ENCODE data around the gene CLIP1.
"Not testable (repeated sequence)": the region's sequence is repeated elsewhere in the genome, so short reads cannot be mapped to it uniquely, and the experiment has no call there.

Gene CLIP1

DNA sequence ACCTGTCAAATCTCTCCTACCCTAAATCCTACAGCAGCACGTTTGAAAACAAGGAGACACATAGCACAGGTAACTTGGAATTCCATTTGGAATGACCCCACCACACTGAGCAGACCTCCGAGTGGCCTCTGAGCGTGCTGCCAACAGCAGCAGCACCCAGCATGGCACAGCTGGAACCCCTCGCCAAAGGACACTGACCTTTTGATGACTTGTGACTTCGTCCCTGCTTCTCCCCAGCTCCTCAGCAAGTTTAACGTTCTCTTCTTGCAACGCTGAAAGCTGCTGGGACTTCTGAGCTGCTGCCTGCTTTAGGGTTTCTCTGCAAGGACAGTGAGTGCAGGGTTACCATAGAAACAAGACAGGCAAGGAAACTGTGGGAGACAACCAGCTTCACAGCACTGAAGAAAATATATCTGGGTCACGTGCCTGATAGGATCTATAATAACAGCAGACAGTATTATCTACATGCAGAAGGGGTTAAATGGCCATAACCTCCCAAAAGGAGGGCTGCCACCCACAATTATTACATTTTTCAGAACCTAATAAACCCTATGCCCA is 112.8 kb downstream of the CLIP1 start:
- DNase-seq: no peak

DNA sequence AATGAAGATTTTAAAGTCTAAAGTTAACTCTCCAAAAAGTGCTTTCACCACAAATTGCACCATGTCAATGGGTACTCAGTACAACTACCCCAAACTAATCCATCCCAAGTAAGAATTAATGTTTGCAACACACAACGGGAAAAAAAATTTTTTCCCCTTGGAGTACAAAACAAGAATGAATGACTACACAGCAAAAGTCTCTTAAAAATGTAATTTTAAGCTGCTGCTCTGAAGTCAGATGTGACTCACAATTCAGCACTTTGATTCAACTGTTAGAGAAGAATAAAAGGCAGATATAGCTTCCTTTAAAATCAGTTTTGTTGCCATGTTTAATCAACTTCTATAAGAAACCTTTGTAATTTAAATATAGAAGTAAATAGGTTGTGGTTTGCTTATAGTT is 113.7 kb downstream of the CLIP1 start:
- DNase-seq: no peak

DNA sequence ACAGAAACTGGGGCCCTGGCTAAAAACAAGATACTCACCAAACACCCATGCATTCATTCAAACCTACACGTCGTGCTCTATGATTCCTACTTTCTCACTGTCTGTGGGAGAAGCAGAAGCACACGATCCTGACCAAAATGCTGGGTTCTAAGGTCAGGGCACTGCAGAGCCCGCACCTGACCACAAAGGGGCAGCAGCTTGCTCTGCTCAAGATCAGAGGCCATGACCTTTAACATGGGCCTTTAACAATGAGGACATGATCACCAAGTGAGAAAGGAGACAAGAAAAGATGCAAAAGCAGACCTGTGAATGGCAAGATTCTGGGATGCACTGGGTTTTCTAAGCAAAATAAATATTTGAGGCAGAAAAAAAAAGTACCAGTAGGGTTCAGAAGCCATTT is 116.1 kb downstream of the CLIP1 start:
- no peak for DNase-seq

DNA sequence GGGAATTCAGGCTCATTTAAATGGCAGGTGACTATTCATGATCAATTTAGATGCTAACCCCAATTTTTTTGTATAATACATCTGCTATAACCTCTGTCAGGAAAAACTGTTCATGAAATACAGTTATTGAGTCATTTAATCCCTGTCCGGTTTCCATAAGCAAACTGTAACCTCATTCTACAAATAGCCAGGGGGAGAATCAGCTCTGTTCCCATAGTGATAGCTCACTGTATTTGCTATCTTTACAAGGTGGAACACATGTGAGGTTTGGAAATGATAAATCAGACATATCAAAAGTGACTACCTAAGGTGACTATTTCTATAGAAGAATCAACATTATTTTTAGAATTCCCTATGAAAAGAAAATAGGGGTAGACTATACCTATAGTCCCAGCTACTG is 117.5 kb downstream of the CLIP1 start:
- DNase-seq: no peak

DNA sequence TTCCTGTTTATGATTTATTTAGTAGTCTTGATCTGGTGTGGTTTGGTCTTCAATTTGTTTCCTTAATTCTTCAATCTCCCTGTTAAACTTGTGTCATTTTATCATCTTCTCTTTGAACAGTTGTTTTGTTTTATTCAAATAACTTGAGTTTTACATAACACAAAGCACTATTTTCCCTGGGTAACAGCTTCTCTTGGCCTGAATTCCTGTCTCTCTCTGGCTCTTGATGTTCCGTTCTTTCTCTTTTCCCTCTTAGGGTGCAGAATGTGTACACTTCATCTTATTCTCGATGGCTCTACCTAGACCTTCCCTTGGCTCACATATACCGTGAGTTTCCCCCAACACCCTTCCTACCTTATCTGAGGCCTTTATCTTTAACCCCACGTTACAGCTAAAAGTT is 119.4 kb downstream of the CLIP1 start:
- DNase-seq: no peak

DNA sequence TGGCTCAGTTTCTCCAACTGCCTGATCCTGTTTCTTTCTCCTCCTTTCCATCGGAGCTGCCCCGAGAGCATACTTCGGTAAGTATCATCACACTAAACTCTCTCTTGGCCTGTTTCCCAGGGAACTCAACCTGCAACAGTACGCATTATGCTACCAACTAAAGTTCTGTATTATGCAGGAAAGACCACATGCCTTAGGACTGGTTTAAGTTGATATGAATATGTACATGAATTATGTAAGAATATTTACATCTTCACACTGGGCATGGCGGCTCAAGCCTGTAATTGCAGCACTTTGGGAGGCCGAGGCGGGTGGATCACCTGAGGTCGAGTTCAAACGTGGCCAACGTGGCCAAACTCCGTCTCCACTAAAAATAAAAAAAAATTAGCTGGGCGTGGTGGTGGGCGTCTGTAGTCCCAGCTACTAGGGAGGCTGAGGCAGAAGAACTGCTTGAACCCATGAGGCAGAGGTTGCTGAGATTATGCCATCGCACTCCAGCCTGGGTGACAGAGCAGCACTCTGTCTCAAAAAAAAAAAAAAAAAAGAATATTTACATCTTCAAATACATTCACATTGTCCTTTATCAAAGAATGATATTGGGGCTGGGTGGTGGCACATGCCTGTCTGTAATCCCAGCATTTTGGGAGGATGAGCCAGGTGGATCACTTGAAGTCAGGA is 124.3 kb downstream of the CLIP1 start:
- DNase-seq: no peak

DNA sequence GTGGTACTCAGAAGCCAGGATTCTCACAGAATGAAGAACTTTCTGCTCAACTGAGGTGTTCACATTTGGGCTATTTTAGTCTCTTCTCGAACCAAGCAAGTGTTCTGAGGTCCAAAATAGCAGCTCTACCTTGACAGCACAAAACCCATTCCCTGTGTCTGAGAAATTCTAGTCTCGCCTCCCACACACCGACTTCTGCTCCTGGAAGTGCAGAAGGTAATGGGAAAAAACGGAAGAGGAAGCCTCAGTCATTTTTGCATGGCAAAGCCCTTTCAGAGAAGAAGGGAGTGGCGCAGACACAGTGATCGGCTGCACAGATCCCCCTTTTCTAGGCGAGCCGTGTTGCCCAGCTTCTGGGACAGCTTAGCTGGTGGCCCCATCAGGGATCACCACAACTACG is 125.0 kb downstream of the CLIP1 start:
- DNase-seq: no peak

DNA sequence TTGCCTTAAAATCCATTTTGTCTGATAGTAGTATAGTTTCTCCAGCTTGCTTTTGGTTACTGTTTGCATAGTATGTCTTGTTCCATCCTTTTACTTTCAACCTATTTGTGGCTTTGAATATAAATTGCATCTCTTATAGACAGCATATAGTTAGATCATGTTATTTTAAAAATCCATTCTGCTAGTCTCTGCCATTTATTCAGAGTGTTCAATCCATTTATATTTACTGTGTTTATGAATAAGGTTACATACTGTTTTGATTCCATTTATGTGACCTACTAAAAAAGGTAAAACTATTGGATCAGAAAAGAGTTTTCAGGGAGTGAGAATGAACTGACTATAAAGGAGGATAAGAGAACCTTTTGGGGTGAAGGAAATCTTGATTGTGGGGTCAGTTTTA is 126.6 kb downstream of the CLIP1 start:
- DNase-seq: no peak

DNA sequence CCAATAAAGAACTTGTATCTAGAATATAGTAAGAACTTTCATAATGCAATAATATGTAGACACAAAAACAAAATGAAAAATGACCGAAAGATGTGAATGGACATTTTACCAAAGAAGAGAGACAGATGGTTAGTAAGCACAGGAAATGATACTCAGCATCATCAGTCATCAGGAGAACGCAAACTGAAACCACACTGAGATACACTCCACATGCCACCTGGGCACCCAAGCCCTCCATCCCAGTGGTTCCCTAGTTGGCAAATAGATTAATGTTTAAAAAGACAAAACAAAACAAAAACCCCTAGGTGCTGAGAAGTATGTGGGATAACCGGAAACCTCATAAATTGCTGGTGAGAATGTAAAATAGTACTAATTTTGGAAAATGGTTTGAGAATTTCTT is 129.4 kb downstream of the CLIP1 start:
- DNase-seq: no peak

DNA sequence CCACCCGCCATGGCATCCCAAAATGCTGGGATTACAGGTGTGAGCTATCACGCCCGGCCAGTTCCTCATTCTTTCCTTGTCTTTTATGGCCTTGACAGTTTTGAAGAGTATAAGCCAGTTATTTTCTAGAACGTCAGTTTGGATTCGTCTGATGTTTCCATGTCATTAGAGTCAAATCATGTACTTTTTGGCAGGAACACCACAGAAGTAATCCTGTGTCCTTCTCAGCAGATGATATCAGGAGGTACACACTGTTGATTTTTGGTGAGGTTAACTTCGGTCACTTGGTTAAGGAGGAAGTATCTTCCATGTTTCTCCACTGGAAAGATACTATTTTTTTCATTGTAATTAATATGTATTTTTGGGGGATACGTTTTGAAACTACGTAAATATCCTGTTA is 131.0 kb downstream of the CLIP1 start:
- DNase-seq: no peak

DNA sequence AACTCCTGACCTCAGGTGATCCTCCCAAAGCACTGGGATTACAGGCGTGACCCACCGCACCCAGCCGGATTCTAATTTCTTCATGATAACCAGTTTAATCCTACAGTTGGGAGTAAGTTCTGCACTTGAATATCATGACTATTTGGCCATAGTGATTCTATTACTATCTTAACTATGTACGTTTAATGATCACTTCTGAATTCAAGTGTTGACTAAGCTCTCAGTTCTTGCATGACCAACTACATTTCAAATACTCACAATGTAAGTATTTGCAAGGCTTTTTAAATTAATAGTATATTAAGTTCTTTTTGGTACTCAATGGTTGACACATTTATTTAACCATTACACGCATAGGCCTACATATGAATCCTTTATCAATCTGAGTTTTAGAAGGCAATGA is 138.8 kb downstream of the CLIP1 start:
- no peak for DNase-seq

DNA sequence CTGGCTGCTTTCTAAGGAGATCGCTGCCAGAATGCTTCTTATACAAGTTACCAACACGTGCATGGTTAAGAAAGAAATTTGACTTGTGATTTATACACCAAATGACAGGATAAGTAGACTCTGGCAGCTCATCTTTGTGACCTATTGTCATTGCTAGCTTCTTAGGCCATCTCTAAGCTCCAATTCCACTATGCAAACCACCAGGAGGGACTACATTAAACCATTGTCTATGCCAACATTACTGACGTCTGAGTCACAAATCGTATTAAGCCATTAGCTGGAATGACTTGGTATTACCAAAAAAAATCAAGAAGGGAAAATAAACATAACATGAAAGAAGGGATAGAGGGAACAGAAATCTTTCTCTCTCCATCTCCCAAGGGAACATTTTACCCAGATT is 140.4 kb downstream of the CLIP1 start:
- no peak for DNase-seq

DNA sequence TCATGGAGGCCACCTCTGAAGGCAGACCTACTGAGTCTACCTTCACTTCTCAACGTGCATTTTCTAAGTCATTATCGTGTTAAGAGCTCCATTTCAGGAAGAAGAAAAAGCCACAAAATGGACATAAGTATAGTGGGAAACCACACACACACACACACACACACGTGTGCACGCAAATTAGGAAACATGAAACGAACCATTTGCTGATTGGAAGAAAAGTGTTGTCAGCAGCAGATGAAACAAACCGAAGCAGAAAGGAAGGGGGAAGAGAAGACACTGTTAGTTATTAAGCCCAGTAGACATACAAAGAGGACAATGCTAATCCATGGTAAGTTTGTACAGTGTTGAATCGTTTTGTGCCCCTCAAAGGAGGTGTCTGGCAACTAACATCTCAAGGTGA is 146.2 kb downstream of the CLIP1 start:
- DNase-seq: no peak

DNA sequence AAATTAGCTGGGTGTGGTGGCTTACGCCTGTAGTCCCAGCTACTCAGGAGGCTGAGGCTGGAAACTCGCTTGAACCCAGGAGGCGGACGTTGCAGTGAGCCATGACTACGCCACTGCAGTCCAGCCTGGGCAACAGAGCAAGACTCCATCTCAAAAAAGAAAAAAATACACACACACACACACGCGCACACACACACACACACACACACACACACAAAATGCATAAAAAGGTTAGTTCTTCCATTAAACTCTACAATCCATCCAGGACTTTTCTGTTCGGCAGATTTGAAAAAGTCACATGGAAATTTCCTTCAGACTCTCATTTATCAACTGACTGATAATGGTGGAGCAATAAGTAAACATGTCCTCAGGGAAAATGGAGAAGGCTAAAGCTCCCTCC is 147.0 kb downstream of the CLIP1 start:
- no peak for DNase-seq

DNA sequence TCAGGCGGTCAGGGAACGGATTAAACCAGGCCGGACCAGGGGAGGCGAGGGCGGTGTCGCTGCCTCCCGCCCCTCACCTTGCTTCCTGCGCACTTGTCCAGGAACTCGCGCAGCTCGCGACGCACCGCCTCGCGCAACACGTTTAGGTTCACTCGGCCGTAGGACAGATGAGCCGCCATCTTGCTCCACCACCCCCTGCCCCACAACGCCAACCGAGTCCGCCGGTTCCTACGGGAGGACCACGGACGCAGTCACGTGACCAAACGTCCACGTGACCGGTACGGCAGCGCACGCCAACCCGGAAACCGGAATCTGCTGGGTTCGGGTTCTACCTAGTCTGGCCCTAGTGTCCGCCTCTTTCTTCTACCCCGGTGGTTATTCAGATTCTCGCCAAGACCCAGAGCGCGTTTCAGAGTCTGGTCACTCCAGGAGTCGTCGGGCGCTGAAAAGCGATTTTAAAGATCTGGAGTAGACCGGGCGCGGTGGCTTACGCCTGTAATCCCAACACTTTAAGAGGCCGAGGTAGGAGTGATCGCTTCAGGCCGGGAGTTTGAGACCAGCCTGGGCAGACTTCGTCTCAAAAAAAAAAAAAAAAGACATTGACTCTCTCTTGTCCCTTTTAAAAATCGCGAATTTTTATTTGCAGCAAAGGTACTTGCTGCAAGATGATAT is 156.1 kb downstream of the CLIP1 start, which contains the start of gene VPS33A:
Gene VPS33A, minus strand, starts transcription at position 265 of the 672 bp plus-strand sequence. Its CDS starts 86 bp downstream, at position 179.
- peak; percentile 98 for DNase-seq

DNA sequence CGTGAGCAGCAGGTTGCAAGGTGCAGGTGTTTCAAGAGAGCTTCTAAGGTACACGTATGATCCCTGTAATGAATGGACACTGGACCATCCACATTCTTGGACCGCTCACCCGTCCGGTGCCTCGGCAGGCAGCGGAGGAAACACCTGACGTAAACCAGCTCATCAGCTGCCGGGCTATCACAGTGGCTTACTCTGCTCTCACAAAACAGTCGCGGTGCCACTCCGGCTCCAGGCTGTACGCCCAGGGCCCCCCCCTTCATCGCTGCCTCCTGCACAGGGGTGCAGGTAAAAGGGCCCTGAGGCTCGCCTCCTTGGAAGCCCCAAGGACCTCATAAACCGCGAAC is 156.6 kb downstream of the CLIP1 start:
- peak; percentile 59 for DNase-seq

DNA sequence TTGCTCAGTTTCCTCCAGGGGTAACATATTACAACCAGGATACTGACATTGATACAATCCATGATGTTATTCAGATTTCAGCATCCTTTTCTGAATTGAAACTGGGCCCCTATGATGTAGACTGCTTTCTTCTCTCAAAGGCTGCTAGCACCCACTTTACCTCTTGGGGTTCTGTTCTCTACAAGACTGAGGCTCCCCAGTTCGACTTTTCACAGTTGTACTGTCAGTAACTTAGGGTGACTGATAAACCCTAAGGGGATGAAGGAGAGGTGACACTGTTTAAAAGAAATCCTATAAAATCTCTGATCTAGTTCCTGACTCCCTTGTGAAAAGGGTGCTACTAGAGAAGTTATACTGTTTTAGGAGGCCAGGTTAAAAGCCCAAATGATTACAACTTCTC is 157.0 kb downstream of the CLIP1 start:
- DNase-seq: no peak

DNA sequence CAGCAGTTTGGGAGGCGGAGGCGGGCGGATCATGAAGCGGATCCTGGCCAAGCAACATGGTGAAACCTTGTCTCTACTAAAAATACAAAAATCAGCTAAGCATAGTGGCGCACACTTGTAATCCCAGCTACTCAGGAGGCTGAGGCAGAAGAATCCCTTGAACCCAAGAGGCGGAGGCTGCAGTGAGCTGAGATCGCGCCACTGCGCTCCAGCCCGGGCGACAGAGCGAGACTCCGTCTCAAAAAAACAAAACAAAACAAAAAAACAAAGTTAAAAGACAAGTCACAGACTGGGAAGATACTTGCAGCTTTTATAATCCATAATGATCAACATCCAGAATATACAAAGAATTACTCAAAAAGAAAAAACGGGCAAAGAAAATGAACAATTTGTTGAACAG is 161.7 kb downstream of the CLIP1 start:
- DNase-seq: not testable (repeated sequence)

DNA sequence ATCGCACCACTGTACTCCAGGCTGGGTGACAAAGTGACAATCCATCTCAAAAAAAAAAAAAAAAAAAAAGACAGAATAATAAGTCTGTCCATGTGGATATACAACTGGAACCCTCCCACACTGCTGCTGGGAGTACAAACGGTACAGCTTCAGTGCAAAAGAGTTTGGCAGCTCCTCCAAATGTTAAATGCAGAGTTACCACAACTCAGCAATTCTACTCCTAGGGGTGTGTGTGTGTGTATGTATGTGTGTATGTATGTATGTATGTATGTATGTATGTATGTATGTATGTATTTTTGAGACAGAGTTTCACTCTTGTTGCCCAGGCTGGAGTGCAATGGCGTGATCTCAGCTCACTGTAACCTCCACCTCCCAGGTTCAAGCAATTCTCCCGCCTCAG is 163.5 kb downstream of the CLIP1 start:
- not testable (repeated sequence) for DNase-seq

DNA sequence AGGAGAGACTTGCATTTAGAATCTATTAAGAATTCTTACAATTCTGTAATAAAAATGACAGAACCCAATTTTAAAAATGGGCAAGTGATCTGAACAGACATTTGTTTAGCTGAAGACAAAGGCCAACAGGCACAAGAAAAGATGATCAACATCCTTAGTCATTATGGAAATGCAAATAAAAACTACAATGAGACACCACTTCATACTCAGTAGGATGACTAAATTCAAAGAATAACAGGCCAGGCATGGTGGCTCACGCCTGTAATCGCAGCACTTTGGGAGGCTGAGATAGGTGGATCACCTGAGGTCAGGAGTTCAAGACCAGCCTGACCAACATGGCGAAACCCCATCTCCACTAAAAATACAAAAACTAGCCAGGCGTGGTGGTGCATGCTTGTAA is 164.0 kb downstream of the CLIP1 start:
- not testable (repeated sequence) for DNase-seq

DNA sequence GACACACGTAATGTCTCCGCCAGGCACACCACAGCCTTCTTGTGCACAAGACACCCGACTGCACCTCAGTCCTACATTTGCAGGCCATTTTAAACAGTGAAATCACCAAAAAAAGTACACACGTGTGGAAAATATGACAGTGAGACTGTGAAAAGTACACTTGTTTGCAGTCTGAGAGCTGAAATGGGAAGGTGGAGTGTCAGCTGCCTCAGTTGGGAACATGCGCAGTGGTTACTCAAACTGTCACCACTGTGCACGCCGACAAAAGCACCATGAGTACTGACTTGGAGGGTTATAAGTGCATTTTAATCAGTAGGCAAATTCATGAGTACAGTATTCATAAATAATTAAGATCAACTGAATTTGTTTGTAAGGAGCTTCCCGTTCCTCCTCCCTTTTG is 171.9 kb downstream of the CLIP1 start:
- no peak for DNase-seq

DNA sequence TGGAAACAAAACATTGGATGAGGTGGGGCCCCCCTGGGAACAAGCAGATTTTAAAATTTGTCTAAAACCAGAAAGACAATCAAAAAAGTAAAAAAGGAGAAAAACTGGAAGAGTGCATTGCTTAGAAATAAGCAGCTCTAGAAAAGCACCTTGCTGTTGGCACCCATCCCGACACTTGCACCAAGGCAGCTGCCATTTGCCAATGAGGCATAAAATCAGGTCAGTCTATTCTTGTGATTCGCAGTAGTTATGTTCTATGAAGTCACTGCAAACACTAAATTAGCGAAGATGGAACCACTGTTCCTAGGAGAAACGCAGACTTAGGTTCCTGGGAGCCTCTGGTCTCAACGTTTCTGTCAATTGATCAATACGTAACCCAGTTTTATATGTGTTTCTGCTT is 172.4 kb downstream of the CLIP1 start:
- DNase-seq: no peak

DNA sequence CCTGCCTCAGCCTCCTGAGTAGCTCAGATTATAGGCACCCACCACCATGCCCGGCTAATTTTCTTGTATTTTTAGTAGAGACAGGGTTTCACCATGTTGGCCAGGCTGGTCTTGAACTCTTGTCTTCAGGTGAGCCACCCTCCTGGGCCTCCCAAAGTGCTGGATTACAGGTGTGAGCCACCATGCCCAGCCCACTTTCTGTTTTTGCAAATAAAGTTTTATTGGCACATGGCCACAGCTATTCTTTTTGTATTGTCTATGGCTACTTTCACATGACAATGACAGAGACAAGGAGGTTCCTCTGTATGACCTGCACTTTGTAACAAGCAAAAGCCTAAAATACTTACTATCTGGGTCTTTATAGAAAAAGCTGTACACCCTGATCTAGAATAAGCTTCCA is 176.9 kb downstream of the CLIP1 start:
- no peak for DNase-seq

DNA sequence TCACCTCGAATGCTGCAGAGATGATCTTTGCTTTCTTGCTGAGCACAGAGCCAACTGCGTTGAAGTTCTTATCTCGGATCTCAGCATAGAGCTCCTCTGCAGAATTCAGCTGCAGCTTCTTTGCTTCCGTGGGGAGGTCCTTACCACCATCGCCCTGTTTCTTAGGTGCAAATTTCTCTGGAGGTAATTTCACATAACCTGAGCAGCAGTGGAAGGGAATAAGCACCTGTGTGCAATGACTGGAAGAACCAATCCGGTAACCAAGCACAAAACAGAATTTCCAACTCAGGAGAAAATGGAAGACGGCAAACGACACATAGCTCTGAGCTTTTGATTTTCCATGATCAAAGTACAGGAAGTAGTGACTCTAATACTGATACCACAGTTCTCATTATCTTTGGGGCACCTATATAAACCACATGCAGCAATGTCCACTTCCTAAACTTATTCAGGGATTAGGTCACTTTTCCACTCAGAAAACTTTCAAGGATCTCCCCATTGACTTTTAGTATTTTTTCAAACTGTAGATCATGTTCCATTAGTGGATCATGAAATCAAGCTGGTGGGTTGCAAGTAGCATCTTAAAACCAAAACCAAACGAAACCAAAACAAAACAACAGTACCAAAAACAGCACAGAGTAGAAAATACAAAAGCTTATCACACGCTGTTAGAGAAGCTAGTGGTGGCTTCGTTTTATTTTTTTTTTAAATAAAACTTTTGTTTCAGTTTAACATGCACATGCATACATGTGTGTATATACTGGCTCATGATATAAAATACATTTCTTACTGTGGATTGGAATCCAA is 177.7 kb downstream of the CLIP1 start:
- DNase-seq: no peak
